Hypothalamus (tissue), 51 donors: ENCODE results near the gene TNIK.

Source experiments
- DNase-seq, 51 donors: peaks; one replicate each; lab custom pipeline; 2025; lab: John Stamatoyannopoulos, UW

TNIK gene

GRCh38 chr3:171347301-171348039 lies 112.7 kb downstream of the TNIK start:
- DNase-seq: peak in 1 of 51 donors; percentile 53

GRCh38 chr3:171346582-171347300 lies 113.5 kb downstream of the TNIK start:
- DNase-seq: peak in 1 of 51 donors; percentile 53

GRCh38 chr3:171346019-171346418 lies 114.2 kb downstream of the TNIK start:
- no peak for DNase-seq

- DNase-seq: no peak
Measured at GRCh38 chr3:171345107-171345843, 114.9 kb downstream of the TNIK start.

GRCh38 chr3:171343693-171344092 lies 116.5 kb downstream of the TNIK start:
- no peak for DNase-seq

GRCh38 chr3:171342783-171343420 lies 117.3 kb downstream of the TNIK start:
- DNase-seq: no peak

- DNase-seq: no peak
Measured at GRCh38 chr3:171342200-171342599, 118.0 kb downstream of the TNIK start.

GRCh38 chr3:171340434-171340833 lies 119.8 kb downstream of the TNIK start:
- DNase-seq: no peak

- no peak for DNase-seq
Measured at GRCh38 chr3:171339598-171339997, 120.6 kb downstream of the TNIK start.

- no peak for DNase-seq
Measured at GRCh38 chr3:171336406-171336805, 123.8 kb downstream of the TNIK start.

- DNase-seq: no peak
Measured at GRCh38 chr3:171335559-171335958, 124.6 kb downstream of the TNIK start.

- DNase-seq: no peak
Measured at GRCh38 chr3:171334465-171334811, 125.8 kb downstream of the TNIK start.

- DNase-seq: no peak
Measured at GRCh38 chr3:171333784-171334464, 126.3 kb downstream of the TNIK start.

GRCh38 chr3:171330938-171331337 lies 129.3 kb downstream of the TNIK start:
- DNase-seq: no peak

GRCh38 chr3:171329746-171330145 lies 130.5 kb downstream of the TNIK start:
- DNase-seq: peak in 1 of 51 donors; percentile 37

- peak in 4 of 51 donors; percentile 25 to 36 (median 28) for DNase-seq
Measured at GRCh38 chr3:171328419-171329082, 131.7 kb downstream of the TNIK start.

- DNase-seq: no peak
Measured at GRCh38 chr3:171327441-171328174, 132.6 kb downstream of the TNIK start.

- DNase-seq: no peak
Measured at GRCh38 chr3:171326717-171327440, 133.3 kb downstream of the TNIK start.
